ENCODE measurements around the gene NDUFA11. TPM values are rescaled to one million over a fixed set of nuclear protein-coding genes. Genes with fewer than 3 reads are reported as not detected.
A peak's percentile ranks its signal among the peaks of the same experiment; 100 is the strongest.

NDUFA11 gene
- polyA plus RNA-seq, 3 donors: 188 to 552 (median 396) TPM

DNA sequence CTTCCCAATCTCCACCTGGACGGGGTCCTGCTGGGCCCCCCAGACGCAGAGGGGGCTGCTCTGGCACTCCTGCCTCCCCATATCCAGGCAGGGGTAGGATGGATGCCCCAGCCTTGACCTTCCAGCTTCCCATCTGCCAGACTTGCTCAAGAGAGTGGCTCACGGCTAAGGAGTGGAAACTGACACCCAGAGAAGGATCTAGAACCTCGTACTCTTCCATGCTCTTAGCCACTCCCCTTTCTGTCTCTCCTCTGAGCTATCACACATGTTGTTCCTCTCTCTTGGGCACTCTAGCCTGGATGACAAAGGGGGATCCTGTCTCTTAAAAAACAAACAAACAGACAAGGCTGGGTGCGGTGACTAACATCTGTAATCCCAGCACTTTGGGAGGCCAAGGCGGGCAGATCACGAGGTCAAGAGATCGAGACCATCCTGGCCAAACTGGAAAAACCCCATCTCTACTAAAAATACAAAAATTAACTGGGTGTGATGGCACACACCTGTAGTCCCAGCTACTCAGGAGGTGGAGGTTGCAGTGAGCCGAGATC is 21.1 kb downstream of the NDUFA11 start:
- H3K36me3 Mint-ChIP-seq: no peaks in the 10 kb centered on the region
- no peaks in the 10 kb centered on the region for H4K20me1 ChIP-seq (ENCODE audit: insufficient read depth, low read length)
- no peak overlapping the region for H3K4me3 ChIP-seq (replicated peaks in 1 of 3; ENCODE audit: low read depth in 2 of 3, low read length in 3 of 3)
- H3K4me3 Mint-ChIP-seq: peak overlapping the region; percentile 31 to 35
- H3K27me3 Mint-ChIP-seq (ENCODE audit: low read depth in 3 of 3): peaks cover 22 to 27% (median 26%) of the 10 kb centered on the region in 3 donors
- TF ChIP-seq, protein P1, sequence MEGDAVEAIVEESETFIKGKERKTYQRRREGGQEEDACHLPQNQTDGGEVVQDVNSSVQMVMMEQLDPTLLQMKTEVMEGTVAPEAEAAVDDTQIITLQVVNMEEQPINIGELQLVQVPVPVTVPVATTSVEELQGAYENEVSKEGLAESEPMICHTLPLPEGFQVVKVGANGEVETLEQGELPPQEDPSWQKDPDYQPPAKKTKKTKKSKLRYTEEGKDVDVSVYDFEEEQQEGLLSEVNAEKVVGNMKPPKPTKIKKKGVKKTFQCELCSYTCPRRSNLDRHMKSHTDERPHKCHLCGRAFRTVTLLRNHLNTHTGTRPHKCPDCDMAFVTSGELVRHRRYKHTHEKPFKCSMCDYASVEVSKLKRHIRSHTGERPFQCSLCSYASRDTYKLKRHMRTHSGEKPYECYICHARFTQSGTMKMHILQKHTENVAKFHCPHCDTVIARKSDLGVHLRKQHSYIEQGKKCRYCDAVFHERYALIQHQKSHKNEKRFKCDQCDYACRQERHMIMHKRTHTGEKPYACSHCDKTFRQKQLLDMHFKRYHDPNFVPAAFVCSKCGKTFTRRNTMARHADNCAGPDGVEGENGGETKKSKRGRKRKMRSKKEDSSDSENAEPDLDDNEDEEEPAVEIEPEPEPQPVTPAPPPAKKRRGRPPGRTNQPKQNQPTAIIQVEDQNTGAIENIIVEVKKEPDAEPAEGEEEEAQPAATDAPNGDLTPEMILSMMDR (IDR thresholded peaks at IDR 0.05): no peak
- H3K9me3 ChIP-seq (replicated peaks in 1 of 2; ENCODE audit: control insufficient read depth in 1 of 2, insufficient read depth in 1 of 2, low read length in 2 of 2): no peaks in the 10 kb centered on the region
- no peaks in the 10 kb centered on the region for H3K4me1 ChIP-seq (ENCODE audit: control insufficient read depth in 1 of 2, insufficient read depth in 2 of 2, low read length in 2 of 2)
- peaks cover 0 to 4% (median 0%) of the 10 kb centered on the region in 7 donors for H3K9me3 Mint-ChIP-seq
- no peaks in the 10 kb centered on the region for H3K79me2 ChIP-seq (ENCODE audit: insufficient read depth, low read length)
- H3K4me1 Mint-ChIP-seq: peaks cover 6% of the 10 kb centered on the region
- H3K36me3 ChIP-seq (replicated peaks in 1 of 2; ENCODE audit: control insufficient read depth in 1 of 2, insufficient read depth in 2 of 2, low read length in 2 of 2): no peaks in the 10 kb centered on the region
- no peak overlapping the region for H3K9ac ChIP-seq (ENCODE audit: insufficient read depth, low read length, poor library complexity, severe bottlenecking)
- H3K4me2 ChIP-seq (replicated peaks; ENCODE audit: extremely low read depth, low read length, poor library complexity, severe bottlenecking): no peak overlapping the region
- H3K27ac ChIP-seq (ENCODE audit: low read depth in 1 of 2, low read length in 2 of 2): no peak overlapping the region
- peaks cover 0 to 8% of the 10 kb centered on the region in 2 donors for H3K27me3 ChIP-seq (ENCODE audit: control insufficient read depth in 2 of 2, insufficient read depth in 2 of 2, low read length in 2 of 2)
- no peak overlapping the region for H2AFZ ChIP-seq (ENCODE audit: insufficient read depth, low read depth, low read length, poor library complexity, severe bottlenecking)
- no peak overlapping the region for H3K27ac Mint-ChIP-seq
- intact Hi-C loops (cut with micrococcal nuclease): no loop called here
- DNase-seq: no peak
- WGBS (ENCODE audit: insufficient coverage): 67% methylated on average over 6 of the region's 9 CpGs

DNA sequence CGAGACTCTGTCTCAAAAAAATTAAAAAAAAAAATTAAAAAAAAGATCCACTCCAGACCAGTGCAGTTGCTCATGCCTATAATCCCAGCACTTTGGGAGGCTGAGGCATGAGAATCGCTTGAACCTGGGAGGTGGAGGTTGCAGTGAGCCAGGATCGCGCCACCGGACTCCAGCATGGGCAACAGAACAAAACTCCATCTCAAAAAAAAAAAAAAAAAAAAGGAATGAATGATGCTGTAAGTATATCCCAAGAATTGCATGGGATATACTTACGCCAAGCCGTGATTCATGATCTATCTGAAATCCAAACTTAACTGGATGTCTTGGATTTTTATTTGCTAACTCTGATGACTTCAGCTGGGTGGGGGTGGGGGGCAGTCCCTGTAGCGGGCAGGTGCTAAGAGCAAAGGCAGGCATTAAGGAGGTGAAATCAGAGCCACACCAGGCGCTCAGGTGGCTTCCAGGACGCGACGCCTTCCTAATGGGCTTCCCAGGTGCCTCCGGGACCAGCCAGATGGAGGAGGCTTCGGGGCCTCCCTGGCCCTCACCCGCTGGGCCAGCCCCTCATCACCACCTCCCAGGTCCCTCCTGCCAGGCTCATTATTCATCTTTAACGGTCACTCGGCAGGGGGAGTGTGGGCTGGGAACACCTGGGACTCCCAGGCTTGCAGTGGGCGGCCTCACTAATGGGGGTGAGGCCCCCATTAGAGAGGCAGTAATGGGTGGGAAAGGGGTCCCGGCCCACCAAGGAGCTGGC is 21.9 kb downstream of the NDUFA11 start:
- Histone ChIP-seq H3K4me1 (ENCODE audit: control insufficient read depth in 1 of 2, insufficient read depth in 2 of 2, low read length in 2 of 2) (no peaks in the 10 kb centered on the region), H3K36me3 (replicated peaks in 1 of 2; ENCODE audit: control insufficient read depth in 1 of 2, insufficient read depth in 2 of 2, low read length in 2 of 2) (no peaks in the 10 kb centered on the region), H3K27me3 (ENCODE audit: control insufficient read depth in 2 of 2, insufficient read depth in 2 of 2, low read length in 2 of 2) (peaks cover 0 to 8% of the 10 kb centered on the region in 2 donors), H3K27ac (ENCODE audit: low read depth in 1 of 2, low read length in 2 of 2) (no peak overlapping the region), H2AFZ (ENCODE audit: insufficient read depth, low read depth, low read length, poor library complexity, severe bottlenecking) (no peak overlapping the region), H4K20me1 (ENCODE audit: insufficient read depth, low read length) (no peaks in the 10 kb centered on the region), H3K4me2 (replicated peaks; ENCODE audit: extremely low read depth, low read length, poor library complexity, severe bottlenecking) (no peak overlapping the region), H3K9me3 (replicated peaks in 1 of 2; ENCODE audit: control insufficient read depth in 1 of 2, insufficient read depth in 1 of 2, low read length in 2 of 2) (no peaks in the 10 kb centered on the region), H3K79me2 (ENCODE audit: insufficient read depth, low read length) (no peaks in the 10 kb centered on the region), H3K4me3 (replicated peaks in 1 of 3; ENCODE audit: low read depth in 2 of 3, low read length in 3 of 3) (no peak overlapping the region), H3K9ac (ENCODE audit: insufficient read depth, low read length, poor library complexity, severe bottlenecking) (no peak overlapping the region)
- no peak for DNase-seq
- H3K4me1 Mint-ChIP-seq: peaks cover 6% of the 10 kb centered on the region
- no peaks in the 10 kb centered on the region for H3K36me3 Mint-ChIP-seq
- no peak overlapping the region for H3K27ac Mint-ChIP-seq
- intact Hi-C loops (cut with micrococcal nuclease): no loop called here
- TF ChIP-seq, protein P1 (IDR thresholded peaks at IDR 0.05): no peak
- peaks cover 22 to 27% (median 26%) of the 10 kb centered on the region in 3 donors for H3K27me3 Mint-ChIP-seq (ENCODE audit: low read depth in 3 of 3)
- WGBS (ENCODE audit: insufficient coverage): 53% methylated on average over 7 of the region's 19 CpGs
- peak overlapping the region in 1 of 2 donors; percentile 11 for H3K4me3 Mint-ChIP-seq
- peaks cover 0 to 4% (median 0%) of the 10 kb centered on the region in 7 donors for H3K9me3 Mint-ChIP-seq
